Activated naive CD8-positive, alpha-beta T cell treated with anti-CD3 and anti-CD28 coated beads for 36 hours (primary cell): ENCODE data around the gene PRIM1. TPM values are rescaled to one million over a fixed set of nuclear protein-coding genes. Genes with fewer than 3 reads are reported as not detected.
"Not testable (repeated sequence)": the region's sequence is repeated elsewhere in the genome, so short reads cannot be mapped to it uniquely, and the experiment has no call there.

Source experiments
- DNase-seq: peaks from one replicate; pipeline ENCODE4 v3.0.0; 2021
- H3K27ac Mint-ChIP-seq: one replicate; pipeline ENCODE4 v1.8.0; 2022; ENCODE audit warnings: mild to moderate bottlenecking, moderate library complexity, mixed read lengths
- H3K27me3 Mint-ChIP-seq: one replicate; pipeline ENCODE4 v1.8.0; 2022; ENCODE audit warnings: mild to moderate bottlenecking, mixed read lengths
- H3K36me3 Mint-ChIP-seq: one replicate; pipeline ENCODE4 v1.8.0; 2021; ENCODE audit warnings: mild to moderate bottlenecking, mixed read lengths
- H3K4me1 Mint-ChIP-seq: one replicate; pipeline ENCODE4 v1.8.0; 2021; ENCODE audit warnings: mixed read lengths
- H3K4me3 Mint-ChIP-seq: one replicate; pipeline ENCODE4 v1.8.0; 2022; ENCODE audit warnings: mild to moderate bottlenecking, moderate library complexity, mixed read lengths
- H3K9me3 Mint-ChIP-seq: one replicate; pipeline ENCODE4 v1.8.0; 2022; ENCODE audit warnings: mixed read lengths
- total RNA-seq, 2 experiments: library from RNA; stranded (reverse); gene quantifications; one replicate each; pipeline ENCODE4 v1.2.3, GENCODE V29; 2021

The PRIM1 gene
- total RNA-seq, 2 experiments from 2014 or later: 95.4 to 100 TPM

DNA sequence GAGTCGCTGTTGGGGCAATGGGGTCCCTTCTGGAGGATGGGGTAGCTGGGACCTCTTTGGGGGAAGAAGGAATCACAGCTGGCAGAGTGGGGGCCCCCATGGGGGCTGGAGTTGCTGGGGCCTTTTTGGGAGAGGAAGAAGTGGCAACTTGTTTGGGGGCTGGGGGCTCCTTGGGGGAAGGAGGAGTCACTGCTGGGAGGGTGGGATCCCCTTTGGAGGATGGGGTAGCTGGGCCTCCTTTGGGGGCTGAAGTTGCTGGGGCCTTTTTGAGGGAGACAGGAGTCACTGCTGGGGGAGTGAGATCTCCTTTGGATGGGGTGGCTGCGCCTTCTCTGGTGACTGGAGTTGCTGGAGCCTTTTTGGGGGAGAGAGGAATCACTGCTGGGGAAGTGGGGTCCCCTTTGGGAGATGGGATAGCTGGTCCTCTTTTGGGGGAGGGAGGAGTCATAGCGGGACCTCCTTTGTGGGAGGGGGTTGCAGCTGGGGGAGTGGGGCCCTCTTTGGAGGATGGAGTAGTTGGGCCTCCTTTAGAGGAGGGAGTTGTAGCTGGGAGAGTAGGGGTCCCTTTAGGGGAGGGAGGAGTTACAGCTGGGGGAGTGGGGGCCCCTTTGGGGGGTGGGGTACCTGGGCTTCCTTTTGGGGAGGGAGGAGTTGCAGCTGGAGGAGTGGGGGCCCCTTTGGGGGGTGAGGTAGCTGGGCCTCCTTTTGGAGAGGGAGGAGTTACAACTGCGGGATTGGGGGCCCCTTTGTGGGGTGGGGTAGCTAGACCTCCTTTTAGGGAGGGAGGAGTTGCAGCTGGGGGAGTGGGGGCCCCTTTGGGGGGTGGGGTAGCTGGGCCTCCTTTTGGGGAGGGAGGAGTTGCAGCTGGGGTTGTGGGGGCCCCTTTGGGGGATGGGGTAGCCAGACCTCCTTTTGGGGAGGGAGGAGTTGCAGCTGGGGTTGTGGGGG, 34.9 kb downstream of the PRIM1 start:
- H3K27me3 Mint-ChIP-seq: no peaks in the 10 kb centered on the region
- peak overlapping the region; percentile 22 for H3K4me3 Mint-ChIP-seq
- H3K4me1 Mint-ChIP-seq: peaks cover 59% of the 10 kb centered on the region
- peak overlapping the region; percentile 69 for H3K27ac Mint-ChIP-seq
- DNase-seq: no peak
- H3K9me3 Mint-ChIP-seq: no peaks in the 10 kb centered on the region
- peaks cover 84% of the 10 kb centered on the region for H3K36me3 Mint-ChIP-seq

DNA sequence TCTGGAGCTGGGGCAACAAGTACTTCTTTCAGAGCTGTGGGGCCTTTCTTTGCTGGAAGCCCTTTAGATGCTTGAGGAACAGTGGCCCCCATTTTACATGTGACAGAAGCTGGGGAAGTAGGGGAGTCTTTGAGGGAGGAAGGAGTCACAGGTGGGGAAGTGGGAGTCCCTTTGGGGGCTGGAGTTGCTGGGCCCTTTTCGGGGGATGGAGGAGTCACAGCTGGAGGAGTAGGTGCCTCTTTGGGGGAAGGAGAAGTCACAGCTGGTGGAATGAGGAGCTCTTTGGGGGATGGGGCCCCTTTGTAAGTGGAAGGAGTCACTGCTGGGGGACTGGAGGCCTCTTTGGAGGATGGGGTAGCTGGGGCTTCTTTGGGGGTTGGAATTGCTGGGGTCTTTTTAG, 35.7 kb downstream of the PRIM1 start:
- H3K27ac Mint-ChIP-seq: peak overlapping the region; percentile 69
- no peaks in the 10 kb centered on the region for H3K9me3 Mint-ChIP-seq
- H3K36me3 Mint-ChIP-seq: peaks cover 78% of the 10 kb centered on the region
- peaks cover 51% of the 10 kb centered on the region for H3K4me1 Mint-ChIP-seq
- DNase-seq: no peak
- H3K27me3 Mint-ChIP-seq: no peaks in the 10 kb centered on the region
- H3K4me3 Mint-ChIP-seq: peak overlapping the region; percentile 19

DNA sequence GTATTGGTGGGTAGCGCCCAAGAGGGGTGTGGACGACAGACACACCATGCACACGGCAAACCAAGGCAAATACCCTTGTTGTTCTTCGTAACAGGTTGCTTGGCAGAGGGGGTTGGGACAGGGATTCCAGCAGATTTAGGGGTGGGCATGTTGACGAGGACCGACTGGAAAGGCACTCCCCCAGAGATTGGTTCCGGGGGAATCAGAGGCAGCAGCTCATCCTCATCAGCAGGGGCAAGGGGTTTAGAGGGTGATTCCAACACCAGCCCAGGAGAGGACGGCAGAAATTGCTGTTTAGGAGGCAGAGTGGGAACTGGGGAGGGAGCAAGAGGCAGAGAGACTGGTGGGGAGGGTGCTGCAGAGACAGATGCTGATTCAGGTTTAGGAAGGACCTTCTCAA, 36.3 kb downstream of the PRIM1 start:
- no peaks in the 10 kb centered on the region for H3K9me3 Mint-ChIP-seq
- no peaks in the 10 kb centered on the region for H3K27me3 Mint-ChIP-seq
- DNase-seq: no peak
- peak overlapping the region; percentile 19 for H3K4me3 Mint-ChIP-seq
- peak overlapping the region; percentile 69 for H3K27ac Mint-ChIP-seq
- H3K4me1 Mint-ChIP-seq: peaks cover 45% of the 10 kb centered on the region
- peaks cover 77% of the 10 kb centered on the region for H3K36me3 Mint-ChIP-seq

DNA sequence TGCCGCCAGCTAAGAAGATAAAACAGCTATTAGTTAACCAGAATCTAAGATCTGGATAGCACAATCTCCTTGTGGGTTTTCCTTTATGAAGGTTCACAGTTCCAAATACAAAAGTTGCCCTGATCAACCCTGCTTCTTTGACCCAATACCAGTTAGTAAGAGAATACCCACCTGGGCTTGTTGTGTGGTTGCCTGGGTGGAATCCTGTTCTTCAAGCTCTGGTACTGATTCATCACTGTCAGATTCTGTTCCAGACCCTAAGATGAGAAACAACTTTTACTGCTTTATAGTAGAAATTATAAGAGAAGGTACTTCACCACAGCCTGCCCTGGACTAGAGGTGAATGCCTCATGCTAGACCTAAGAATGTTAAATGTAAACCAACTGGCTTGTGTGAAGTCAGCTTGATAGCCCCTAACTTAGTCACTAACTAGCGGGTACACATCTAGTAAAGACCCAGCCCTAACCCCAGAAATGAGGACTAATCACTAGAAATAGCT, 37.6 kb downstream of the PRIM1 start:
- H3K4me3 Mint-ChIP-seq: no peak overlapping the region
- H3K36me3 Mint-ChIP-seq: peaks cover 64% of the 10 kb centered on the region
- H3K27me3 Mint-ChIP-seq: no peaks in the 10 kb centered on the region
- peaks cover 32% of the 10 kb centered on the region for H3K4me1 Mint-ChIP-seq
- no peaks in the 10 kb centered on the region for H3K9me3 Mint-ChIP-seq
- peak overlapping the region; percentile 43 for H3K27ac Mint-ChIP-seq
- no peak for DNase-seq

DNA sequence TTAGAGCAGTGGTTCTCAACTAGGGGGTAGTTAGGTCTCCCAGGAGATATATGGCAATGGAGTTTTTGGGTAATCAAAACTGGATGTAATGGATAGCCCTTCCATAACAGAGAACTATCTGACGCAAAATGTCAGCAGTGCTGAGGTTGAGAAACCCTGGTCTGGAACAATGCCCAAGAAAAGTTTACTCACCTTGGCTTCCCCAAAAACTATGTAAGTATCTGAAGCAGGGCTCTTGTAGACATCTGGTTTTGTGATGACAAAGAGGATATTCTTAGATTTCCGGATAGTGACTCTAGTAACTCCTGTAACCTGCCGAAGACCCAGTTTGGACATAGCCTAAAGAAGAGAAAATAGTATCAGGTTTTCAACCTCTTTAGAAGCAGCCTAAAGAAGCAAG, 38.8 kb downstream of the PRIM1 start:
- H3K36me3 Mint-ChIP-seq: peaks cover 55% of the 10 kb centered on the region
- H3K9me3 Mint-ChIP-seq: no peaks in the 10 kb centered on the region
- H3K4me3 Mint-ChIP-seq: no peak overlapping the region
- no peaks in the 10 kb centered on the region for H3K27me3 Mint-ChIP-seq
- peaks cover 22% of the 10 kb centered on the region for H3K4me1 Mint-ChIP-seq
- H3K27ac Mint-ChIP-seq: no peak overlapping the region
- no peak for DNase-seq

DNA sequence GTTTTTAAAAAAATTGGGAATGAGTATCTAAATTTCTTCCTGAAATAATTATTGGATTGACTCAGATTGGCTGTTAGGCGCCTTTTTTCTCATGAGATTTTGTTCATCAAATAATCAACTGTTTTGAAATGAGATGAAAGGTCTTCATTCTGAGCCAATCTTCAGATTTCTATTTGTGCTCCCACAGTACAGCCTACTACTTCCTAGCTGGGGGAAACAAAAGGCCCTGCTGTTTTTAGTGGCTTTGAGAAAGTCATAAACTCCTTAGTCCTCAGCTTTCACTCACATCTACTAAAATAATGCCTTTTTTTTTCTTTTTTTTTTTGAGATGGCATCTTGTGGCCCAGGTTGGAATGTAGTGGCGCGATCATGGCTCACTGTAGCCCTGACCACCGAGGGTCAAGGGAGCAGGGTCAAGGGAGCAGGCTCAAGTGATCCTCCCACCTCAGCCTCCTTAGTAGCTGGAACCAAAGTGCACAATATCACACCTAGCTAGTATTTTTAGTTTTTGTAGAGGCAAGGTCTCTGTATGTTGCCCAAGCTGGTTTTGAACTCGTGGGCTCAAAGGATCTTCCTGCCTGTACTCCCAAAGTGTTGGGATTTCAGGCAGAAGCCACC, 42.3 kb downstream of the PRIM1 start:
- DNase-seq: no peak
- Mint-ChIP-seq H3K27ac (no peak overlapping the region), H3K27me3 (no peaks in the 10 kb centered on the region)

DNA sequence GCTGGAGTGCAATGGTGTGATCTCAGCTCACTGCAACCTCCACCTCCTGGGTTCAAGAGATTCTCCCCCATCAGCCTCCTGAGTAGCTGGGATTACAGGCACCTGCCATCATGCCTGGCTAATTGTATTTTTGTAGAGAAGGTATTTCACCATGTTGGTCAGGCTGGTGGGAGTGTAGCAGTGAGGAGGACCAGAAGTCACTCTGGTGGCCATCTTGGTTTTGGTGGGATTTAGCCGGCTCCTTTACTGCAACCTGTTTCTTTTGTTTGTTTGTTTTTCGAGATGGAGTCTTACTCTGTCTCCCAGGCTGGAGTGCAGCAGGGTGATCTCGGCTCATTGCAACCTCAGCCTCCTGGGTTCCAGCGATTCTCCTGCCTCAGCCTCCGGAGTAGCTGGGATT, 47.6 kb downstream of the PRIM1 start:
- not testable (repeated sequence) for DNase-seq, H3K27ac Mint-ChIP-seq, H3K36me3 Mint-ChIP-seq, H3K4me3 Mint-ChIP-seq, H3K9me3 Mint-ChIP-seq, H3K27me3 Mint-ChIP-seq, H3K4me1 Mint-ChIP-seq

More for the DNA sequence above, 42.3 kb downstream of the PRIM1 start:
- no peak overlapping the region for H3K4me3 Mint-ChIP-seq
- peaks cover 32% of the 10 kb centered on the region for H3K36me3 Mint-ChIP-seq
- H3K9me3 Mint-ChIP-seq: no peaks in the 10 kb centered on the region
- peaks cover under 1% of the 10 kb centered on the region for H3K4me1 Mint-ChIP-seq

DNA sequence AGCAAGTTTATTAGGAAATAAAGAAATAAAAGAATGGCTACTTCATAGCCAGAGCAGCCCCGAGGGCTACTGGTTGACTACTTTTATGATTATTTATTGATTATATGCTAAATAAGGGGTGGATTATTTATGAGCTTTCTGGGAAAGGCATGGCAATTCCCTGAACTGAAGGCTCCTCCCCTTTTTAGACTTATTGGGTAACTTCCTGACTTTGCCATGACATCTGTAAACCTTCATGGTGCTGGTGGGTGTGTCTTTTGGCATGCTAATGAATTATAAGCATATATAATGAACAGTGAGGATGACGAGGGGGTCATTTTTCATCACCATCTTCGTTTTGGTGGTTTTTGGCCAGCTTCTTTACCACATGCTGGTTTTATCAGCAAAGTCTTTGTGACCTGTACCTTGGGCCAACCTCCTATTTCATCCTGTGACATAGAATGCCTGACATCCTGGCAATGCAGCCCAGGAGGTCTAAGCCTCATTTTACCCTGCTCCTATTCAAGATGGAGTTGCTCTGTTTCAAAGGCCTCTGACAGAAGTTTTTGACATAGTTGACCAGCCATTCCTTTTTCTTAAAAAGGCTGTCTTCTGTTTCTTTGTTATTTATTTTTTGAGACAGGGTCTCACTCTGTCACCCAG, 53.0 kb downstream of the PRIM1 start:
- no peak overlapping the region for H3K27ac Mint-ChIP-seq
- H3K9me3 Mint-ChIP-seq: no peaks in the 10 kb centered on the region
- H3K4me1 Mint-ChIP-seq: no peaks in the 10 kb centered on the region
- H3K27me3 Mint-ChIP-seq: peaks cover 5% of the 10 kb centered on the region
- no peak for DNase-seq
- H3K4me3 Mint-ChIP-seq: no peak overlapping the region
- no peaks in the 10 kb centered on the region for H3K36me3 Mint-ChIP-seq

DNA sequence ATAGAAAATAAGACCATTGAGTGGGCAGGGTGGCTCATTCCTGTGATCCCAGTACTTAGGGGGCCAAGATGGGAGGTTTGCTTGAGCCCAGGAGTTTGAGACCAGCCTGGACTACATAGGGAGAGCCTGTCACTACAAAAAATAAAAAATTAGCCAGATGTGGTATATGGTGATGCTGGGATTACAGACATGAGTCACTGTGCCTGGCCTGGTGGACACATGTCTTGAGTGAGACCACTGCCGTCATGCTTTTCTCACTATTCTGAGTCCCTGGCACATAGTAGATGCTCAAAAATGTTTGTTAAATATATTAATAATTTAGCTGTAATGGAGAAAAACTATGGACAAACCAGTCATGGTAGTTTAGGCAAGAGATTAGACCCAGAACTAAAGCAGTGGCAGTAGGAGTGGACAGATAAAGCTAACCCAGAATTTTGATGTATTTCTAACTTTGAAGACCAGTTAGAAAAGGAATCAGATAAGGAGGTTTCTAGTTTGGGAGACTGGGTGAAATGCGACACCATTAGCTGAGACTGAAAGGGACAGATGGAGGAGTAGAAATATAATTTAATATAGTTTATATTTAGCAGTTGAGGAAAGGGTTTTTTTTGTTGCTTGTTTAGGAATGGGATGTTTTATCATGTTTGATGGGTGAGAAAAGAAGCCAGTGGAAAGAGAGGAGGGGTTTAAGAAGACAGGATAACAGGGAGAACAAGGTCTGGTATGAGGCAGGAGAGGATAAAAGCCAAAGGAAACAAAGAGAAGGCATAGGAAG, 56.6 kb downstream of the PRIM1 start:
- Mint-ChIP-seq H3K27me3 (peaks cover under 1% of the 10 kb centered on the region), H3K27ac (no peak overlapping the region), H3K36me3 (no peaks in the 10 kb centered on the region), H3K4me3 (no peak overlapping the region), H3K4me1 (no peaks in the 10 kb centered on the region), H3K9me3 (no peaks in the 10 kb centered on the region)
- DNase-seq: no peak

DNA sequence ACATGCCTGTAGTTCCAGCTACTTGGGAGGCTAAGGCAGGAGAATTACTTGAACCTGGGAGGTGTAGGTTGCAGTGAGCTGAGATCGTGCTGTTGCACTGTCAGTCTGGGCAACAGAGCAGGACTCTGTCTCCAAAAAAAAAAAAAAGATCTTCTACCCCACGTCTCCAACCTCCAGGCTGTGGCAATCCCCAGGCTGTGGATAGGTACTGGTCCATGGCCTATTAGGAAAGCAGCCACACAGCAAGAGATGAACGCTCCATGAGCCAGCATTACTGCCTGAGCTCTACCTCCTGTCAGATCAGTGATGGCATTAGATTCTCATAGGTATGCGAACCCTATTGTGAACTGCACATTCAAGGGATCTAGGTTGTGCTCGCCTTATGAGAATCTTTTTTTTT, 58.0 kb downstream of the PRIM1 start:
- no peaks in the 10 kb centered on the region for H3K36me3 Mint-ChIP-seq
- H3K9me3 Mint-ChIP-seq: no peaks in the 10 kb centered on the region
- no peak overlapping the region for H3K4me3 Mint-ChIP-seq
- no peak for DNase-seq
- H3K27me3 Mint-ChIP-seq: no peaks in the 10 kb centered on the region
- H3K4me1 Mint-ChIP-seq: peaks cover 3% of the 10 kb centered on the region
- no peak overlapping the region for H3K27ac Mint-ChIP-seq

DNA sequence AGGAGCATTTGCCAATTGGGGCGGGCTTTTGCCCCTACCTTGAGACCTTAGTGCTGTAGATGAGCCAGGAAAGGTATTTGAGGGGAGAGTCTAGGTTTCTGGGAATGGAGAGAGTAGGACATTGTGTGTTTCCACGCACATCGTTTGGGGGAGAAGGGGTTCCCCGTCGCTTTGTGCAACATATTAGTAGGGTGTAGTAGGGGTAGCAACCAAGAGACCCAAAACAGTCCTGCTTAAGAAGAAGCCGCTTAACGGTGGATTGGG, 63.3 kb downstream of the PRIM1 start:
- Mint-ChIP-seq H3K9me3 (peaks cover 2% of the 10 kb centered on the region), H3K4me3 (peak overlapping the region; percentile 100), H3K27ac (peak overlapping the region; percentile 100), H3K4me1 (peaks cover 16% of the 10 kb centered on the region), H3K36me3 (peaks cover 40% of the 10 kb centered on the region), H3K27me3 (no peaks in the 10 kb centered on the region)
- no peak for DNase-seq

DNA sequence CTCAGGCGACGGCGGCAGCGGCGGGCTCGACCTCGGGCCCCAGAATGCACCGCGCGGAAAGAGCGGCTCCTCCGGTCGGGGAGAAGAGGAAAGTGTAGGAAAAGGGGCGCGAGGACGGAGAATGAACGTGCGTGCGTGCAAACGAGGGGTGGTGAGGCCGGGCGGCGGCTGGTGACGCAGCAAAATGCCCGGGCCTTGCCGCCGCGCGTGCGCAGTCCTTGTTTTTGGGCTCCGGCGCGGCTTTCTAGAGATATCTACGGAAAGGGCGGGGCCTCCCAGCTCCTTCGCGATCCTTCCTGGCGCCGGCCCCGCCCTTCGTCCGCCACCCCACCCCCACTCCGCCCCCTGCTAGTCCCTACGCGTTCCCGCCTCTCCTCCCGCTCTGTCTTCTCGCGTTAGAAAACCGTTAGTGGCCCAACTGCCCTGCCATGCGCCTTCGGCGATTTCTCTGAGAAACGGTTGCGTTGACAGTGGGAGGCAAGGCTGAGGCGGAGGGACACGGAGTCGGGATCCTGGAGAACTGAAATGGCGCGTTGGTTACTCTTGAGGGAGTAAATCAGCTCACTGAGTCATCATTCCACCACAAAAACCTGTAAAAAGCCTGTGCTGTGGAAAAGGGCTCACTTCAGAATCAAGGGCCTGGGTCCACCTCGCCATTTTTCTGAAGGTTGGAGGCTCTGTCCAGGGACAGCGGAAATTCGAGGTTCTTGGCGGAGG, 63.8 kb downstream of the PRIM1 start, which contains the start of gene PTGES3:
TSS of gene PTGES3 (minus strand) at position 156 of the 717 bp plus-strand sequence. CDS start 285 bp downstream, outside the sequence.
- H3K36me3 Mint-ChIP-seq: peaks cover 41% of the 10 kb centered on the region
- H3K4me1 Mint-ChIP-seq: peaks cover 16% of the 10 kb centered on the region
- DNase-seq: peak; percentile 99
- peaks cover 2% of the 10 kb centered on the region for H3K9me3 Mint-ChIP-seq
- H3K4me3 Mint-ChIP-seq: peak within 1 kb of the TSS; percentile 100
- H3K27me3 Mint-ChIP-seq: no peaks in the 10 kb centered on the region
- peak within 1 kb of the TSS; percentile 100 for H3K27ac Mint-ChIP-seq

DNA sequence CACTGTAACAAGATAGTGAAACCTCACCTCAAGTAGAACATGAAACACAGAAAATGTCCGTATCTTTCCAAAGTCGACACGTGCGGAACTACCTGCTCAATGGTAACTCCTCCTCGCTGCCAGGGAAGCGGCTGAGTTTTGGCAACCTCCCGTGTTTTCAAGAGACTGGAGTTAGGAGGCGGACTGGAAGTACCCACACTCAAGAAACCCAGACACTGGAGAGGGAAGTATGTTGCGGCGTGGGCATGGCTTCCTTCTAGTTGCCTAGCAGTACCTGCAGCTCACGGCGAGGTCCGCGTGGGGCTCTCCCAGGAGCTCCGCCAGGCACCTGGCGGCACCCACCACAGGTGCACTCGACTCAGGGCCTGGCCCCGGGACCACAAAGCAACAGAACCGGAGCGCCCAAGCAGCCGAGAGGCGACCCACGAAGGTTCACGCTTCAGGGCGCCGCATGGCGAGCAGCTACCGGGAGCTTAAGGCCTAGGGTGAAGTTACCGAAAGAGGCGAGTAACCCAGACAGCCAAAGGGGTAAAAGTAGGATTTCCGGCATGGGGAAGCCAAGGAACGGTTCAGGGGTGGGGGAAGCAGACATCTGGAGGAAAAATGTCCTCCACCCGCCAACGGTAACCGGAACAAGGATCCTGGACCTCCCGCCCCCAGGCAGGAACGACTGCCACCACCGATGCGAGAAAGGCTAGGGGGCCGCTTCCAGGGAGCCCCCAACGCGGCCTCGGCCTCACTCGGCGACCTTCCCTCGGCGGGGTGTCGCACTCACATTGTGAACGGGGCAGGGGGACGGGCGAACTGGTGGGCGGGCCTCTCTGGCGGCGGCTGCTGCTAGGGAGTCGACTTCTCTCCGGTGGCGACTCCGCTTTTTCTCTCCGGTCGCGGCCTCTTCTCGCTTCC, 64.6 kb downstream of the PRIM1 start:
- Mint-ChIP-seq H3K27me3 (no peaks in the 10 kb centered on the region), H3K9me3 (peaks cover 2% of the 10 kb centered on the region), H3K4me1 (peaks cover 20% of the 10 kb centered on the region), H3K4me3 (peak overlapping the region; percentile 100), H3K27ac (peak overlapping the region; percentile 100), H3K36me3 (peaks cover 45% of the 10 kb centered on the region)
- peak; percentile 57 for DNase-seq
